ENCODE results near the gene FBXO30.

FBXO30 gene

DNA sequence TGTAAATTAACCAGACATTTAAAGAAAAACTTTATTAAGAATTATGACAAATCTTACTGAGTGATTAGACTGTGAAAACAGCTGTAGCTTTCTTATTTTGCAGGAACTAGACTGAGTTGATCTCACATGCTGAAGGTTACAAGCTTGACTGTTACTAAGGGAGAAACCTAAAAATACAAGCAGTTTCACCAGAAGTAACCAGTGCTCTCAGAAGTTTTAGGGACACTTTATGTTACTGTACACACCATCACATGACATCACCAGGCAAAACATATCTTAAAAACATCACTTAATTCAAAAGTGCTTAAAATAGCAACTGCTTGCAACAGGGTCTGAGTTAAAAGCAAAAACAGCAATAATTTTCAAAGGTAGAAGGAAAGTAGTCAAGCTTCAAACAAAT is 5.4 kb downstream of the FBXO30 start:
- DNase-seq (ENCODE audit: low read depth, low spot score): no peak
- ChIA-PET CTCF (interaction anchor here (1.0 kb wide), 1 partner anchor 10 kb away, joined by 4 read pairs; no protein-coding TSS in a partner anchor), POLR2A (no interaction called here)
- TF ChIP-seq CTCF (IDR thresholded peaks at IDR 0.05; ENCODE audit: insufficient read depth, low read length, missing control alignments): no peak
- H3K4me3 ChIP-seq (ENCODE audit: low read depth, low read length): no peak overlapping the region

DNA sequence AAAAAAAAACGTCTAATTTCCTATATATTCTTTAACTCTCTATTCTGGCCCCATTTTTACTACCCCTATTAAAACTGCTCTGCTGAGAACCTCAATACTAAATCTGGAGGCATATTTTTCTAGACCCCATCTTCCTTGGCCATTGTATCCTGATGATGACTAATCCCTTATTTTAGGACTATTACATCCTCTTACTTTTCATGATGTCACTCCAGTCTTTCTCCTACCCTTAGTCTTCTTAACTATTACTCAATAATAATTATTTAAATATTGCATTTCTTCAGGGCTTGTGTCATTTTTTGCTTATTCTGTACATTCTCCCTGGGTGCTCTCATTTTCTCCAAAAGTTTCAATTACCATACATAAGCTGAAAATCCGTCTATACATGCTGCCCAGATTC is 6.4 kb downstream of the FBXO30 start:
- no peak overlapping the region for H3K4me3 ChIP-seq (ENCODE audit: low read depth, low read length)

GRCh38 chr6:145802141-145802540 is 12.5 kb downstream of the FBXO30 start:
- no peak overlapping the region for H3K4me3 ChIP-seq (ENCODE audit: low read depth, low read length)
- ChIA-PET POLR2A (no interaction called here), CTCF (no interaction called here)
- no peak for TF ChIP-seq CTCF (IDR thresholded peaks at IDR 0.05; ENCODE audit: insufficient read depth, low read length, missing control alignments)
- no peak for DNase-seq (ENCODE audit: low read depth, low spot score)

More for the DNA sequence above, 6.4 kb downstream of the FBXO30 start:
- ChIA-PET POLR2A (no interaction called here), CTCF (no interaction called here)
- TF ChIP-seq CTCF (IDR thresholded peaks at IDR 0.05; ENCODE audit: insufficient read depth, low read length, missing control alignments): no peak
- DNase-seq (ENCODE audit: low read depth, low spot score): no peak

DNA sequence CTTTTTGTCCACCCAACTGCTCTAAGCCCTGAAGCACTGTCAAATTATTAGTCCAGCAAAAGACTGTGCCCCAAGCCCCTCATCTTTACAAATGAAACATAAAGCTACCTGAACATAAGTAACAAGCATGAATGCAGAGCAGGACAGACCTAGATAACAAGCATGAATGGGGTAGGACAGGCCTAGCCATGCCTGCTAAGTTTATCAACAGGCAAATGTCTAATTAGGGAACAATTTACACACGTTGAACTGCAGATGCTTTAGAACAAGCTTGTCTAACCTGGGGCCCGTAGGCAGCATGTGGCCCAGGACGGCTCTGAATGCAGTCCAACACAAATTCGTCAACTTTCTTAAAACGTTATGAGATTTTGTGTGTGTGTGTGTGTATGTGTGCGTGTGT is 13.6 kb downstream of the FBXO30 start:
- ChIA-PET POLR2A (no interaction called here), CTCF (no interaction called here)
- no peak for TF ChIP-seq CTCF (IDR thresholded peaks at IDR 0.05; ENCODE audit: insufficient read depth, low read length, missing control alignments)
- DNase-seq (ENCODE audit: low read depth, low spot score): no peak
- no peak overlapping the region for H3K4me3 ChIP-seq (ENCODE audit: low read depth, low read length)

- CTCF ChIA-PET: interaction anchor here (1.5 kb wide), 1 partner anchor 11 kb away, joined by 4 read pairs; no protein-coding TSS in a partner anchor
- no peak for TF ChIP-seq CTCF (IDR thresholded peaks at IDR 0.05; ENCODE audit: insufficient read depth, low read length, missing control alignments)
- no peak for DNase-seq (ENCODE audit: low read depth, low spot score)
- no peak overlapping the region for H3K4me3 ChIP-seq (ENCODE audit: low read depth, low read length)
- POLR2A ChIA-PET: no interaction called here
These were observed 16.1 kb downstream of the FBXO30 start for GRCh38 chr6:145798530-145798929.

GRCh38 chr6:145789443-145789842 is 25.2 kb downstream of the FBXO30 start:
- no peak for DNase-seq (ENCODE audit: low read depth, low spot score)
- POLR2A ChIA-PET: no interaction called here
- TF ChIP-seq CTCF (IDR thresholded peaks at IDR 0.05; ENCODE audit: insufficient read depth, low read length, missing control alignments): no peak
- CTCF ChIA-PET: no interaction called here
- H3K4me3 ChIP-seq (ENCODE audit: low read depth, low read length): no peak overlapping the region
